Measurements from ENCODE around the gene MGARP.
"Not testable (repeated sequence)": the region's sequence is repeated elsewhere in the genome, so short reads cannot be mapped to it uniquely, and the experiment has no call there.

Gene MGARP

DNA sequence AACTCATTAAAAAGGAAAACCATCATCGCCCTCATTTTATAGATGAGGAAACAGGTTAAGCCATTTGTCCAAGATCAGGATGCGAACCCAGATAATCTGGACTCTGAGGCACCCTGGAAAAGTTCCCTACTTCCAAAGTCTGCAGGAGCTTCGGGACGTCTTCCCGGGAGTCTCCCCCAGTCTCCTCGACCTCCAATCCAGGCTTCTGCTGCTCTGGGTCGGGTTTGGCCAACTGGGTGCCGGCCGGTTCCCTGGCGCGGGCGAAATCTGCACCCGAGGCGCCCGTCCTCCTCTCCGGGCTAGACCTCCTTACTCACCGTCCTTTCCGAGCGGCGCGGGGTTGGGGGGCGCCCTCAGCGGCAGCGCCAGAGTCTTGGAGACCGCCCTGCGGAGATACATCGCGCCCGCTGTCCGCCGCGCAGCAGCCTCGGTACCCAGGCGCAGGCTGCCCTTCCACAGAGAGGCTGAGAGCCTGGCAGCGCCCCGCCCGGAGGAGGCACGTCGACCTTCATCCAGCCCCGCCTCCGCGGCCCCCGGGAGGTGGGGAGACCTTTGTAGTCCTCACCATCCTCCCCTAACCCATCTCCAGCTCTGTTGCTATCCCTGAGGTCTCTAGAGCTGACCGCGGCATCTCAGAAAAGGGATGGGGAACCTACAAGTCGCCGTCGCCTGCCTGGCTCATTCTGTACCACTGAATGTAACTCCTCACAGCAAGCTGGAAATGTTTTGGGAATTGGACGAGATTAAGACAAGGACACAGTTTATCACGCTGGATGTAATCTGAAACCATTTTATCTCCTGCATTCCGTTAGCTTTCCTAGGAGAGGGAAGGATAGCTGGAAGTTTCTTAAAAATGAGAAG is at the start of gene MGARP:
MGARP (minus strand) TSS at position 466 of the 861 bp plus-strand sequence; CDS start at position 399, 67 bp downstream.
- no peak for DNase-seq (ENCODE audit: low read depth)

DNA sequence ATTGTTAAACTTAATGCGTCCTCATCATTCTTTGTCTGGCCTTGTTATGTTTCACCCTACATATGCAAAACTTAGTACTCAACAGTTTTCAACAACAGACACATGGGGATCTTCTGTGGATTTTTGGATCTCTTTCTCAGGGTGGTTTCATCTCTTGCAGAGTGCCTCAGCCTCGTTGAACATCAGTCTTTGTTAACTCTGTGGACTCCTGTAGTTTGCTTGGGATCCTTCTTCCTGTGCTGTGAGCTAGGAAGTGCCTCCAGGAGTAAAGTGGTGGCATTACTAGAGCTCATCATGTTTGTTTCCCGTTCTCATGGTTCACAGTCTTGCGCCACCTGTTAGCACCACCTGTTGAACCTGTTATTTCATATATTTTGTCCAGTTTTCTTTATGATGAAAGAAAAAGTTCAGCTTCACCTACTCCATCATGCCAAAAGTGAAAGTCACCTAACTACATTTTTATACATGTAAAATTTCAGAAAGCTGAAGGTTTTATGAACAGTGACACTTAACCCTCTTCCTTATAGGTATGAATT is 49.7 kb upstream of the MGARP start:
- no peak for DNase-seq (ENCODE audit: low read depth)

DNA sequence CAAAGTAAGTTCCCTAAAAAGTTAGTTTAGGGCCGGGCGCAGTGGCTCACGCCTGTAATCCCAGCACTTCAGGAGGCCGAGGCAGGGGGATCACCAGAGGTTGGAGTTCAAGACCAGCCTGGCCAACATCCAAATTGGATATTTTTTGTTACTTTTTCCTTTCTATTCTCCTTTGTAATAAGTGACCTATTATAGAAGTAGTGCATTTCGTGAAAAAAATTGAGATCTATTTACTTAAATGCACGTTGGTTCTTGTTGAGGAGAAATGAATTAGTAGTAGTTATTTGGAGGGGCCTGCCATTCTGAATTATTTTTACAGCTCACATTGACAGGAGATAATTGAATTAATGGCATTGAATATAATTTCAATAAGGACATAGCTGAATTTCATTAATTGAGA is 44.6 kb upstream of the MGARP start:
- DNase-seq (ENCODE audit: low read depth), result no peak

DNA sequence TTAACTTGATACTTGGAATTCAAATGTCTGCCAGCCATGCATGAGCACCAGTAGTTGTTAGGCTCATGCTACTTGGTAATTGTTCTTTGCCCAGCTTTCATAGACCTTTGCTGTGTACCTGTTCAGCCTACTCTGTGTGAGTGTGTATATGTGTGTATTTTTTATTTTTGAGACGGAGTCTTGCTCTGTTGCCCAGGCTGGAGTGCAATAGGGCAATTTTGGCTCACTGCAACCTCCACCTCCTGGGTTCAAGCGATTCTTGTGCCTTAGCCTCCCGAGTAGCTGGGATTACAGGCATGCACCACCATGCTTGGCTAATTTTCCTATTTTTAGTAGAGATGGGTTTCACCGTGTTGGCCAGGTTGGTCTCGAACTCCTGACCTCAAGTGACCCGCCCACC is 42.5 kb upstream of the MGARP start:
- DNase-seq (ENCODE audit: low read depth), result not testable (repeated sequence)

DNA sequence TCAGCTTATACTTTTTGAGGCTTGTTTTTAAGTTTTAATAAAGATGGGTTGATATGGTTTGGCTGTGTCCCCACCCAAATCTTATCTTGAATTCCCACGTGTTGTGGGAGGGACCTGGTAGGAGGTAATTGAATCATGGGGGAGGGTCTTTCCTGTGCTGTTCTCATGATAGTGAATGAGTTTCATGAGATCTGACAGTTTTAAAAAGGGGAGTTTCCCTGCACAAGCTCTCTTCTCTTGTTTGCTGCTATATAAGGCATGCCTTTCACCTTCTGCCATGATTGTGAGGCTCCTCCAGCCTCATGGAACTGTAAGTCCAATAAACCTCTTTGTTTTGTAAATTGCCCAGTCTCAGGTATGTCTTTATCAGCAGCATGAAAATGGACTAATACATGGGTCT is 42.0 kb upstream of the MGARP start:
- DNase-seq (ENCODE audit: low read depth), result not testable (repeated sequence)

DNA sequence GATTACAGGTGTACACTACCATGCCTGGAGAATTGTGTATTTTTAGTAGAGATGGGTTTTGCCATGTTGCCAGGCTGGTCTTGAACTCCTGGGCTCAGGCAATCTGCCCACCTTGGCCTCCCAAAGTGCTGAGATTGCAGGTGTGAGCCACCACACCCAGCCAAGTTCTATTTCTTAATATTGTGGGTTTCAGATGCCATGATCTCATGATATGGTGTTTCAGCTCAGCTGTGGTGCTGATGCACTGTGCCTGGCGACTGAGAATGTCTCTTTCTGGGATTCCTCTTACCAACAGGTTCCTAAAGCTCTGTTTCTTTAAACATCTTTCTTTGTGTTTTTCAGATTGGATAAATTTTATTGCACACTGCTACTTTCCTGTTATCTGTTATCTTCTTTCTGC is 39.5 kb upstream of the MGARP start:
- no peak for DNase-seq (ENCODE audit: low read depth)

DNA sequence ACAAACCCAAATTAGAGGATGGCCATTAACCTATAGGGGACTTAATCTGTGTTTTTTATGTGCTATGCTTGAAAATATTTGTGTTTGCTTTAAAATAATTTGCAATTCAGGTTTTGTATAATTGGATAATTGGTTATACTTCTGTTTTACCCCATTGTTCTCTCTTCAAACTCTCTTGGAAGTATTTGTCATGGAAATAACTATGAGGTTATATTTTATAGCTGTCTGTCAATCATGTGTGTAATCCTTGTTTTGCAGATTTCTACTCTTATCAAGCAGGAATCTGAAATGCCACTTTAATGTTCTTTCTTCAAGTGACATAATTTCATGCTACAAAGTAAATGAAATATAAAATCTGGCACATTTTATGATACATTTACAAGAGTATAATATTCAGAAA is 37.6 kb upstream of the MGARP start:
- no peak for DNase-seq (ENCODE audit: low read depth)

DNA sequence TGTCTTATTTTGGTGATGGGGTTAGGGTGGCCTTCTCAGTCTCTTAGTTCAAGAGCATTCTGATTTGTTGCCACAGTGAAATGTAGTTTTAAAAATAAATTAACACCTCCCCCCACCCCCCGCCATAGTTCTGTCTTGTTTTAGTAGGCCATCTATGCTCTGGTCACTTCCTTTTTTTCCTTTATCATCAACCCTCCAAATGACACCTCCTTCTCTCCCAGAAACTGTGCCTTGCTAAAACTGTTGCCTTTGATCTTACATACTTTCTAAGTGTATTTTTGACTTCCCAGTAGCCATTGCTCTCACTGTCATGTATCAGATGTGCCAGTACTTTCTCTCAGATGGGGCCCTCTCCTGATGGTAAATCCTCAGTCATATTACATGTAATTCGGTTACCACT is 36.7 kb upstream of the MGARP start:
- no peak for DNase-seq (ENCODE audit: low read depth)

DNA sequence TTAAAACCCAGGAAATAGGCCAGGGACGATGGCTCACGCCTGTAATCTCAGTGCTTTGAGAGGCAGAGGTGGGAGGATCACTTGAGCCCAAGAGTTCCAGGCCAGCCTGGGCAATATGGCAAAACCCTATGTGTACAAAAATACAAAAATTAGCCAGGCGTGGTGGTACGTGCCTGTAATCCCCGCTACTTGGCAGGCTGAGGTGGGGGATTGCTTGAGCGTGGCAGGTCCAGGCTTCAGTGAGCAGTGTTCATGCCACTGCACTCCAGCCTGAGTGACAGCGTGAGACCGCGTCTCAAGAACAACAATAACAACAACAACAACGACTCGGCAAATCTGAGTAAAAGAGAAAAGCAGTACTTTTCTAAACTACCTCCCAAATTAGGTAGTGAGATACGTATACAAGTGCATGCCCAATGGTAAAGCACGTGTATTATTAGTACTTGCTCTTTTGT is 35.2 kb upstream of the MGARP start:
- no peak for DNase-seq (ENCODE audit: low read depth)

DNA sequence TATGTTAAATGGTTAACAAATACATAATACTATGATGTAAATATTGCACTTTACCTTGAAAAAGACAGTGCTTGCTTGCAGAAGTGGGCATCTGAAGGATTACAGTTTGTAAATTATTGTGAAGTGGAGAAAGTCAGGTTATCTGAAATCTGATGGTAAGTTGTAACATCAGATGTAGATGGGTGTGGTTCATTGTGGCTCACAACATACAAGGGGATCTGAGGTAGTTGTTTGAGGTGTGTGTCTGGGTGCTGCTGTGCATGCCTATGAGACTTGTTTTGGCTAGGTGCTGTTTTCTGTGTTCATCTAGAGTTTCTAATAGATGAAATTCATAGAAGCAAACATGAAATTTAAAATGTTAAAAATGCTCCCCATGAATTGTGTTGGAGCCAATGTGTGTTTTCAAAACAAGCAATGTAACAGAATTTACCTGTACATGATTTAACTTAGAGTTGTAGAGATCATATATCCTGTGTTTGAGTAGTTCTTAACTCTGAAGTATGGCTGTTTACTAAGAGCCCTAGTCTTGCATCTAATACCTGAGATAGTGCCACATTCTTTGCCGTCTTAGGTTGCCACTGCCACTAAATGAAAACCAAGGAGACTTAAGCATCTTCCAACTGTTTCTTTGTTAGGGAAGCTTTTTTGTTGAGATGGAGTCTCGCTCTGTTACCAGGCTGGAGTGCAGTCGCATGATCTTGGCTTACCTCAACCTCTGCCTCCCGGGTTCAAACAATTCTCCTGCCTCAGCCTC is 34.2 kb upstream of the MGARP start:
- DNase-seq (ENCODE audit: low read depth), result no peak

DNA sequence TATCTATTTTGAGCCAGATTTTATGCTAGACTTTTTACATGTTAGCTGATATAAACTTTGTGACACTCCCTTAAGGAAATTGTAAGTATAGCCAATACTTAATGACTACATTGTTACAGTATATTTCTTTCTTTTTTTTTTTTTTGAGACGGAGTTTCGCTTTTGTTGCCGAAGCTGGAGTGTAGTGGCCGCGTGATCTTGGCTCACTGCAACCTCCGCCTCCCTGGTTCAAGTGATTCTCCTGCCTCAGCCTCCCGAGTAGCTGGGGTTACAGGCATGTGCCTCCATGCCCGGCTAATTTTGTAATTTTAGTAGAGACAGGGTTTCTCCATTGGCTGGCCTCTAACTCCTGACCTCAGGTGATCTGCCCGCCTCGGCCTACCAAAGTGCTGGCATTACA is 33.4 kb upstream of the MGARP start:
- not testable (repeated sequence) for DNase-seq (ENCODE audit: low read depth)

DNA sequence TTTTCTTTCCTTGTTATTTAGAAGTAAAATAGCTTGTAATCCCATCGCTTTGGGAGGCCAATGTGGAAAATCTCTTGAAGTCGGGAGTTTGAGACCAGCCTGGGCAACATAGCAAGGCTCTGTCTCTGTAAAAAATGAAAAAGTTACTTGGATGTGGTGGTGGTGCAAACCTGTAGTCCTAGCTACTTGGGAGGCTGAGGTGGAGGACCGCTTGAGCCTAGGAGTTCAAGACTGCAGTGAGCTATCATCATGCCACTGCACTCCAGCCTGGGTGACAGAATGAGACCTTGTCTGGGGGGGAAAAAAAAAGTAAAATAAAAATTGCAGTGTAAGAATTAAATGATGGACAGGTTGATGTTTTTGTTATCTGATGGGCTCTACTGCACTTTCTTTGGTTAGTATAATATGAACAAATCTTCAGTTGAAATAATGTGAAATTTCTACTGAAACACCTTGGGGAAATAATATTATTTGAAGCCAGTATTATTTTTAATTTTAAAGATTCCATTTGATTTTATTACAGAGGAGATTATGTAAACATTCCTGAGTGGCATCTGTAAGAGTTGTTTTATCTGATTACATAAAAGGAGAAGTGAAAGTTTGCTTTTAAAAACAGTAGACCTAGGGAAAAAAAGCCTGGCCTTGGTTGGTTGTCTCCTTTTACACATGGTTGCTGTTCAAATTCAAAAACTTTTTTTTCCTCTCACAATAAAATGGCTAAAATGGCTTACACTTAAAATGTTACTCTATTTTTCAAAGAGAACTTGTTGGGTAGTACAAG is 32.7 kb upstream of the MGARP start:
- no peak for DNase-seq (ENCODE audit: low read depth)

DNA sequence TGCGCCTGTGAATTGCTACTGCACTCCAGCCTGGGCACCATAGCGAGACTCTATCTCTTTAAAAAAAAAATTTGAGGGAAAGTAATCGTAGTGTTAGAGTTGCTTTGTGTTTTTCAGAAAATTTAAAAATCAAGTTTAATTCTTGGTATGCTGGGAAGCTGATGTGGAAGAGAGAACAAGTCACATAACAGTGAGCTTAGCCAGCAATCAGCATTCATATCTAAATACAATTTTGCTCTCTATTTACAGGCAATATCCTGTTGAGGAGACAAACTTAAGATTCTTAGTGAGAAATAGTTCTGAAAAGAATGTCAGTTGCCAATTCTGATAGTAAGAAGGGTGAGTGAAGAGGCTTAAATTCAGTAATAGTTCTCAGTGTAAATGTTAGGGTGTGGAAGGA is 31.9 kb upstream of the MGARP start:
- DNase-seq (ENCODE audit: low read depth), result no peak

DNA sequence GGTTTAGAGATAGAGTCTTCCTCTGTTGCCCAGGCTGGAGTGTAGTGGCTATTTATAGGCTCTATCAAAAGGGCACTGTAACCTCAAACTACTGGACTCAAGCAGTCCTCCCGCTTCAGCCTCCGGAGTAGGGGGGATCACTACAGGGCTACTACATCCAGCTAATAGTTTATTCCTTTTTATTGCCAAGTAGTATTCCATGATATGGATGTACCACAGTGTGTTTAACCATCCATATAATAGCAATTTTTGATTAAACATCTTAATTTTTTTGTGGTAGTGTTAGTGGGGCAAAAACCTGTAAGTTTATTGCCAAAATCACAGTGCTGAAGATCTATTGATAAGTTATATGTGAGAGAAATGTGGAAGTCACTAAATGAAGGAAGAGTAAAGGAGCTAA is 24.9 kb upstream of the MGARP start:
- DNase-seq (ENCODE audit: low read depth), result no peak

DNA sequence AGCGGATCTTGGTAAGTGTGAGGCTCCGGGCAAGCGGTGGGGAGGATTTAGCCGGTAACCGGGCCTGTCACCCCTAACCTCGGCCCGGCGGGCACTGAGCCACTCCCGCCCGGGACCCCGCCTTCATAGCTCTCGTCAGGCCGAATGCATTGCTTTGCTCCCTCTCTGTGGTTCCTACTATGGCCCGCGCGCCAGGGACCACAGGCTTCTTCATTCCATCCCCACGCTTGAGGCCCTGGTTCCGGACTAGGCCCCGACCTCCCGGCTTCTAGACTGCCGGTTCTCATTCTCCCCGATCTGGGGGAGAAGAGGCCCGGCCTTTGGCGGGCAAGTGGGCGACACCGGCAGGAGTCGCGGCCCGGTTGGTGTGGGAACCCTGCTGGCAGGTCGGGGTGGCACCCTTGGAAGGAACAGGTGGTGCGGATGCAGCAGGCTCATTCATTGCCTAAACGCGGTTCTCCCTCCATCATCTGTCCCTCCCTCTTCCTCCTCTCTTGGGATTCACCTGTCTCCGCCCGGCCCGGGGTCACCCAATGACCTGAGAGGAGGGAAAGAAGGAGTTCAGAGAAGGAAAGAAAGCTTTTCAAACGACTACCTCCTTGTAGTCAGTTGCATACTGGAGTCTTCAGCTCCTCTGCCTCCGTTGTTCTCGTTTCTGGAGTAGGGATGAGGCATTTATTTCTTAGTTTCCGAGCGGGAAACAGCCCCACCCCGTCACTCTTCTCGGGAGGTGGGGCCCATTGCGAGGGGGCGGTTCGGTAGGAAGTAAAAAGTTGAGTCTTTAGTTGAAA is 22.0 kb upstream of the MGARP start, which contains the start of gene NDUFC1:
NDUFC1 (minus strand) TSS at position 657 of the 791 bp plus-strand sequence. CDS start 6,679 bp downstream, outside the sequence.
- DNase-seq (ENCODE audit: low read depth), result peak; percentile 10

DNA sequence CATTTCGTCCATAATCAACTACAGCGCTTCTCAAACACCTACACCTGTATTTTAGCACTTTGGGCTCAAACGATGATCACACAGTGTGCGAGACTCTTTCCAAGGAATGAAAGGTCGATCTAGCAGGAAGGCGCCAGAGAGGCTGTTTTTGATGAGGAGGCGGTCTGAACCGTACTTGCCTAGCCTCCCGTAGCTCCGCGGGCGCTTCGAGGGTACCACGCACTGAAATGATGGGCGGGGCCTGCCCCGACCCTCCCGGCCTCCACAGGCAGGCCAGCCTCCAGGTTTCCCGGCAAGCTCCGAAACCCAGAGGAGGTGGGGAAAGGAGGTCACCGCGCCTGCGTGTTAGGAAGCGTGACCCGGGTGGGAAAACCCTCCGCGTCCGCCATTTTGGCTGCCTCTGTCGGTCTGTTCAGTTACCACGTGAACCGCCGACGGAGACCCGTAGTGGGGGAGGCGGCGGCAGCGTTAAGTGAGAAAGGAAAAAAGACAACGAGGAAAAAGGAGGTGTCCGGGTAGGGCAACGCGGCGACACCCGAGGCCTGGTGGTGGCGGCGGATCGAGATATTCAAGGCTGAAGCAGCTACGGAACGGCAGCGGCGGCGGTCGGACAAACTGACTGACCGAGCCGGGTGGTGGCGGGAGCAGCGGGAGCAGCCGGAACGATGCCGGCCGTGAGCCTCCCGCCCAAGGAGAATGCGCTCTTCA is 21.2 kb upstream of the MGARP start, which contains the start of gene NAA15:
NAA15 (plus strand) TSS at position 393 of the 708 bp plus-strand sequence; CDS start at position 666, 273 bp downstream.
- DNase-seq (ENCODE audit: low read depth), result peak; percentile 94

DNA sequence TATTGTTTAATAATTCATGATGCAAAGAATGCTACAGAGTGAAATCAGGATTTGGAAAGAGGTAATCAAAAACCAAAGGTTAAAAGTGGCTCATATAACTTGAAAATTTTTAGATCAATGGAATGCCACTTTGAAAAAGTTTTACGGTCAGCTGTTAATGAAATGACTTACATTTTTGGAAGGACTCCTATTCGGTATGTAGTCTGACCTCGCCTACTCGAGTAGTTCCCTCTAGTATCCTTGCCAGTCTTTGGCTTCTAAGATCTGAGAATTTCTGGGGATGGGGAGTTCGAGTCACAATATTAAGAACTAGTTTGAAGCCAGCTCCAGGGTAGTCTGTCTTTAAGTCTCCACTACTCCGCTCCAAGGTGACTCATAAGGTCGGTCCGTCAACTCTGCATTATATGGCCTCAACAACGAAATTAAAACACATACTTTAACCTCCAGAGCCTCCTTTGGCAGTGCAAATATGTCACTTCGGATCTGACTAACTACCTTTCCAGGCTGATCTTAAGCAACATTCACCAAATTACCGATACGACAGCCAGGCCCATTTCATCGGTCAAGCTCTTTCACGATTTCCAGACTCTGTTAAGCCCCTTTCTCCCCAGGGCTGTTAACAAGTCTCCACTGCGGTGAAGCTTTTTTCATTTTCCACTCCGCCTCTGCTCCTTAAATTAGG is 20.5 kb upstream of the MGARP start:
- peak; percentile 10 for DNase-seq (ENCODE audit: low read depth)

DNA sequence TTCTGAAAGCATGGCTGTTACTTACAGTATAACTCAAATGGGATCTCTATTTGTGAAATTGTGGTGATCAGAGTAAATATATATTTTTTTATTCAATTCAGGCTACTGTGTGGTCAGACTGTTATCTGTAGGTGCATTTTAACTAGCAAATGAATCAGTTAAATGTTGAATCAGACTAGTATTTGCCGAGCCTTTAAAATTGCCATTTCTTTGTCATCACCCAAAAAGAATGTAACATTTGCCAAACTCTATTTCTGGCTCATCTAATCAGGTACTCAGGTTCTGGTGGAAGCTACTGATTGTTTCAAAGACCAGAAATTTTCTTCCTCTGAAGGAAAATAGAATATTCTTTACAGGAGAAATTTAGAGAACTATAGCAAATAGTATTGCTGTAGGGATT is 19.5 kb upstream of the MGARP start:
- DNase-seq (ENCODE audit: low read depth), result no peak

DNA sequence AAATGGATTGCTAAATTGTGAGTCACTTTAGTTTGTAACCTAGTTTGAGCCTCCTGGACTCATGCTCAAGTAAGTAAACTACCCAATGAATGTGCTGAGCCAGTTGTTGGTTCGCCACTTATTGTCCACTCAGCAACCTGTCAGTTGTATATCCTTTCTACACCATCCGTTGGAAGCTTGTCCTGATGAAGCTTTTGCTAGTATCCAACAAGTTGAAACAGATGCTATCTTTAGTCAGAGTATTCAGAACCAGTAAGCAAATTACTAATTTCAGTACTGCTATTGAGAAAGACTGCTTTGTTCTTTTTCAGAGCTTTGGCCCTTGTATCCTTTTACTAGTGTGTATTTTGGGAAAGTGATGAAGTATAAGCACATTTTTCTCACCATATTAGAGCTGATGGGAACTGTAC is 17.0 kb upstream of the MGARP start:
- DNase-seq (ENCODE audit: low read depth), result no peak

DNA sequence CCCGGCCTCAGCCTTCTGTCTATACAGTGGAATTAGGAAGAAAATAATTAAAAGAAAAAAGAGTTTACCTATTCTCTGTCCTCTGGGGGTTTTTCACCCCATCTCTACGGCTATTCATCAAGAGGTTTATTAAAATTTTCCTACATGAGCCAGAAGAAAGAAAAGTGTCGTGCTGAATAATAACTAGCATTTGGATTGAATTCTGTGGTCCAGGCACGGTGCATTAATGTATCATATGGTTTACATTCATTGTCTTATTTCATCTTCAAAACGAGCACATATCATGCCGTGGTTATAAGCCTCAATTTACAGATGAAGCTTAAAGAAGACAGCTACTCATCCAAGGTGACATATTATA is 15.9 kb upstream of the MGARP start:
- no peak for DNase-seq (ENCODE audit: low read depth)

Measured in GM04504 (cell line).